ENCODE data around the gene ITGB3BP.
"Not testable (repeated sequence)": the region's sequence is repeated elsewhere in the genome, so short reads cannot be mapped to it uniquely, and the experiment has no call there.

The ITGB3BP gene

DNA sequence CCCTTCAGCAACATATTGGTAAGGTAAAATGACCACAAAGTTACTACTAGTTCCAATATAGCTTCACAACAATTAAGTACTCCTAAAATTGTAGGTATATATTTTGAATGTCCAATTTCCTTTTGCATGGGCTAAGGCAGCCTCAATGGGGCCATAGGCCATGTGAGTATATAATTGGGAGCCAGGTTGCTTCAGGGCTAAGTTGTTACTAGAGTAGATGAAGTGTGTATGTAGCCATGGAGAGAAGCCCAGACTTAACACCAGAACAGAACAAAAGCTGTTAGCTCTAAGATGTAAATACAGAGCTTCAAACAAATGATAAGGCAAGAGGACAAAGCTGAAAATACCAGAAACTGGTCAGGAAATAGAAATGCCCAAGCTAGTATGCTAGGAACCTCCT, 16.2 kb downstream of the ITGB3BP start:
- no peak for DNase-seq (ENCODE audit: low read depth)

DNA sequence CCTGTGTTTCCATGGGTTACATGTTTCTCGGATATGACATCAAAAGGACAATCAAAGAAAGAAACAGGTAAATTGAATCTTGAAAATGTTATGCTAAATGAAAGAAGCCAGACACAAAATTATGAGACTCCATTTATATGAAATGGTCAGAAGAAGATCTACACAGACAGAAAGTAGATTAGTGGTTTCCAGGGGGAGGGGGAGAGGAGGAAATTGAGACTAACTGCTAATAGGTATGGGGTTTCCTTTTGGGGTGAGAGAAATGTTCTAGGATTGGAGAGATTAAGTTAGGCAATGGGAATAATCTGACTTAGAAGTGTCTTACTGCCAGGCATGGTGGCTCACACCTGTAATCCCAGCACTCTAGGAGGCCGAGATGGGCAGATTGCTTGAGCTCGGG, 21.8 kb downstream of the ITGB3BP start:
- DNase-seq (ENCODE audit: low read depth), result no peak

- DNase-seq (ENCODE audit: low read depth), result no peak
Measured at GRCh38 chr1:63498106-63498505, 24.9 kb downstream of the ITGB3BP start.

GRCh38 chr1:63497577-63497976, 25.4 kb downstream of the ITGB3BP start:
- no peak for DNase-seq (ENCODE audit: low read depth)

DNA sequence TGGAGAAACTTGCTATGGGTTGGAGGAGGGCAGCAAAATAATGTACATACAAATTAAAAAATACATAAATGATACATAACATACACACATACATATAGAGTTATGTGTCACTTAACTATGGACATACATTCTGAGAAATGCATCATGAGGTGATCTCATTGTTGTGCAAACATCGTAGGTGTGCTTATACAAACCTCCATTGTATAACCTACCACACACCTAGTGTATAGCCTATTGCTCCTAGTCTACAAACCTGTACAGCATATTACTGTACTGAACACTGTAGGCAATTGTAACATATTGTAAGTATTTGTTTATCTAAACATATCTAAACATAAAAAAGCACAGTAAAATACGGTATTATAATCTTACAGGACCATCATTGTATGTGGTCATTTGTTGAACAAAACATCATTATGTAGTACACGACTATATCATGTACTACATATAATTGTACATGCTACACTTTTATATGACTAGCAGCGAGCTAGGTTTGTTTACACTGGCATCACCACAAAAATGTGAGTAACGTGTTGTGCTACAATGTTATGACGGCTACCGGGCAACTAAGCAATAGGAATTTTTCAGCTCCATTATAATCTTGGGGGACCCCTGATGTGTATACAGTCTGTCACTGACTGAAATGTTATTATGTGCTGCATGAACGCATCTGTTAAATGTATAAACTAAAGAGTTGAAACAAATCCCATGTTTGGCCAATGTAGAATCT, 35.5 kb downstream of the ITGB3BP start:
- peak; percentile 67 for DNase-seq (ENCODE audit: low read depth)

GRCh38 chr1:63486629-63487028, 36.4 kb downstream of the ITGB3BP start:
- DNase-seq (ENCODE audit: low read depth), result no peak

- no peak for DNase-seq (ENCODE audit: low read depth)
Measured at GRCh38 chr1:63480057-63480456, 43.0 kb downstream of the ITGB3BP start.

- DNase-seq (ENCODE audit: low read depth), result peak; percentile 53
Measured at GRCh38 chr1:63475761-63476160, 47.3 kb downstream of the ITGB3BP start.

DNA sequence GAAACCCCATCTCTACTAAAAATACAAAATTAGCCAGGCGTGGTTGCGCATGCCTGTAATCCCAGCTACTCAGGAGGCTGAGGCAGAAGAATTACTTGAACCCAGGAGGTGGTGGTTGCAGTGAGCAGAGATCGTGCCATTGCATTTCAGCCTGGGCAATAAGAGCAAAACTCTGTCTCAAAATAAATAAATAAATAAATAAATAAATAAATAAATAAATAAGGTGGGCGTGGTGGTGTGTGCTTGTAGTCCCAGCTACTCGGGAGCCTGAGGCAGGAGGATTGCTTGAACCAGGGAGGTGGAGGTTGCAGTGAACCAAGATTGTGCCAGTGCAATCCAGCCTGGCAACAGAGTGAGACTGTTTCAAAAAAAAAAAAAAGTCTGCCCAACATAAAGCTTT, 54.3 kb downstream of the ITGB3BP start:
- DNase-seq (ENCODE audit: low read depth), result not testable (repeated sequence)

GRCh38 chr1:63466759-63467158, 56.3 kb downstream of the ITGB3BP start:
- no peak for DNase-seq (ENCODE audit: low read depth)

GRCh38 chr1:63466181-63466580, 56.8 kb downstream of the ITGB3BP start:
- DNase-seq (ENCODE audit: low read depth), result no peak

DNA sequence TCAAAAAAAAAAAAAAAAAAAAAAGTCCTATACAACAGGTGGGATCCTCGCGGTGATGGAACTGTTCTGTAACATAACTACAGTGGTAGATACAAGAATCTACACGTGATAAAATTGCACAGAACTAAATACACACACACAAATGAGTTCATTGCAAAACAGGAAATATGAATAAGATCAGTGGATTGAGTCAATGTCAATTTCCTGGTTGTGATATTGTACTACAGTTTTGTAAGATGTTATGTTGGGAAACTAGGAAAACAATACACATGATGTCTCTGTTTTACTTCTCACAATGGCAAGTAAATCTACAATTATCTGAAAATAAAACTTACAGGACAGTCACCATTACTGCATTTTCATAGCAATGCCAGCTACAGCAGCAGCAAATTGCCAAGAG, 59.8 kb downstream of the ITGB3BP start:
- peak; percentile 15 for DNase-seq (ENCODE audit: low read depth)

- DNase-seq (ENCODE audit: low read depth), result no peak
Measured at GRCh38 chr1:63461661-63462230, 61.3 kb downstream of the ITGB3BP start.

GRCh38 chr1:63458750-63459149, 64.3 kb downstream of the ITGB3BP start:
- DNase-seq (ENCODE audit: low read depth), result no peak

DNA sequence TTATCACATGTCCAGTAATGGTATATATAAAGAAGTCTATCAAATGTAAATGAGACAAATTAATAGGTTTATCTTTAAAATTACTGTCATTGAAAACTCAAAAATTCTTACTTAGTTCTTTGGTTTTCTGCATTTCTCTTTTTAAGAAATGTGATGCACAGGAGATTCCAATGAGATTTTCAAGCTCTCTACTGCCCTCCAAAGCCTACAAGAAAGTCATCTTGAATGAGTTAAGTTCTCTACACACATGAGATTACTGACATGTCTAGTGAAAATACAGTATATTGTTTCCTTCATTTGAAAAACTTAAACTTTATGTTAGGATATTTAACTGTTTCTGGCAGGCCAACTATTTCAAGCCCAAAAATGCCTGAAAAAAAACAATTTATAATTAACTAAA, 68.8 kb downstream of the ITGB3BP start:
- peak; percentile 14 for DNase-seq (ENCODE audit: low read depth)

DNA sequence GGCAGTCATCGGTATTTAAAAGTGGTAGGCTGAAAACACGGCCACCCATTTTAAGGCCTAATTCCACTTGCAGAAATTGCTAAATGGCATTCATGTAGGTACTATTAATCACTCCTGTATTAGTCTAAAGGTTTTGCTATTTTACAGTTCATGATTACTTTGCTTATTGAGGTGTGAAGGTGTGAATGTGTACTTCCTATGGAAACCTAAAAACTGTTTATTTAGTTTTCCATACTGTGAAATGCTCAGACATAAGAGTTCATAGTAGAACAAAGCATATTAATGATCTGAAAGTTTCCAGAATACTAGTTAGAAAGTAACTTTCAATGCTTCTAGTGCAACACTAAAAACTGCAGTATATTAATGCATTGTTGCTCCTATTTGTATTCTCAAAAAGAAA, 69.8 kb downstream of the ITGB3BP start:
- no peak for DNase-seq (ENCODE audit: low read depth)

DNA sequence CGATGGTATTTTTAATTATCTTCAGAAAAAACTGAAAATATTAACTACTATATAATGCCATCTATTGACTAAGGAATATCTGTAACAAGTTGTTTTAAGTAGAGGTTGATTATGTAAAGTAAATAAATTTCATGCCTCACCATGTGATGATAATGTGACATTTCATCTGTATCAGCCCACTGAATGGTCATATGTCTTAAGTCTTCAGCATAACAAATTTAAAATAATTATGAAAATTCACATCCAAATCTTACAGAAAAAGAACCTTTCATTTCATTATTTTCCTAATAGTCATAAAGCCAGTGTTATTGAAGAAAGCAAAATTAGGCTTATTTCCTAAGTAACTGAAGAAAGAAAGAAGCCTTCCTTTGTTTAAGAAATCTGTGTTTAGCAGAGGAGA, 72.6 kb downstream of the ITGB3BP start:
- no peak for DNase-seq (ENCODE audit: low read depth)

DNA sequence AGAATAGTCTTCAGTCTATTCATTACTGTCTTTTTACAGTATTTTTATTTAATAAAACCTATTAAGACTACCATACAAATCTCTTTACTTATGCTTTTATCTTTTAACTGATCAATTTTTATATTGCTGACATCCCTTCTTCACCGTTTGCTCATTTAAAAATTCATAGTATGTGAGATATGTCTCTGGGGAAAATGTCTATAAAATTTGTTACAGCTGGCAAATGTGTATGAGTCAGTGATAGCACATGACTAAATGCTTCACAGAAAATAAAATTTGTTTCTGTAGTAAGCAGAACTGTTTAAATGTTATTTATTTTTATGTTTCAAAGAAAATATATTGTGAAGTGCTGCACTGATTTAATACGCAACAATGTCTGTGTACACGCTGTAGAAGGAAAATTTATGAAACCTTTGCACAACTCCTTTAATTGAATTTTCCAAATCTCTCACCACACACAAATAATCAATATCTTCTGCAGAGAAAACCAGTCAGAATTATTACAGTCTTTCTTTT, 74.2 kb downstream of the ITGB3BP start:
- DNase-seq (ENCODE audit: low read depth), result peak; percentile 30

GRCh38 chr1:63442141-63442475, 80.9 kb downstream of the ITGB3BP start:
- DNase-seq (ENCODE audit: low read depth), result peak; percentile 60

- DNase-seq (ENCODE audit: low read depth), result peak; percentile 6
Measured at GRCh38 chr1:63435161-63435560, 87.9 kb downstream of the ITGB3BP start.

DNA sequence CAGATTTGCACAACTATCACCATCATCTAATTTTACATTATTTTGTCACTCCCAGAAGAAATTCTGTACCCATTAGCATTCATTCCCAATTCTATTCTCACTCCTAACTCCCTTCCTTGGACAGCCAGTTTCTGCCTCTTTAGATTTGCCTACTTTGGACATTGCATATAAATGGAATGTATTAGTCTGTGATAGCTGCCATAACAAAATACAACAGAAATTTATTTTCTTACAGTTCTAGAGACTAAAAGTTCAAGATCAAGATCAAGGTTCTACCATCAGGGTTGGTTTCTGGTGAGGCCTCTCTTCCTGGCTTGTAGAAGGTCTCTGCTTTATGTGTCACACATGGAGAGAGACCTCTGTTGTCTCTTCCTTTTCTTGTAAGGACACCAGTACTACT, 93.7 kb downstream of the ITGB3BP start:
- no peak for DNase-seq (ENCODE audit: low read depth)

DNA sequence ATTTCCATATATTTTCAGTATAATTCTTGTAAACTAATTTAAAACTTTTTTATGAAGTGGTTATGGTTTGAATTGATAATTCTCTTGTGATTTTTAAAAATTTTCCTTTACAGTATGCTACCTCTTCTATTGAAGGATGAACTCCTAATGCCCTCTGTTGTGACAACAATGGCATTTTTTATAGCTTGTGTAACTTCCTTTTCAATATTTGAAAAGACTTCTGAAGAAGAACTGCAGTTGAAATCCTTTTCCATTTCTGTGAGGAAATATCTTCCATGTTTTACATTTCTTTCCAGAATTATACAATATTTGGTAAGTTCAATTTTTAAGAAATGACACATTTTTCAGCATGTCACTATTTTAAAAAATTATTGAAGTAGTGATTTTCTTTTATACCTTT, 94.2 kb downstream of the ITGB3BP start:
- DNase-seq (ENCODE audit: low read depth), result no peak

DNA sequence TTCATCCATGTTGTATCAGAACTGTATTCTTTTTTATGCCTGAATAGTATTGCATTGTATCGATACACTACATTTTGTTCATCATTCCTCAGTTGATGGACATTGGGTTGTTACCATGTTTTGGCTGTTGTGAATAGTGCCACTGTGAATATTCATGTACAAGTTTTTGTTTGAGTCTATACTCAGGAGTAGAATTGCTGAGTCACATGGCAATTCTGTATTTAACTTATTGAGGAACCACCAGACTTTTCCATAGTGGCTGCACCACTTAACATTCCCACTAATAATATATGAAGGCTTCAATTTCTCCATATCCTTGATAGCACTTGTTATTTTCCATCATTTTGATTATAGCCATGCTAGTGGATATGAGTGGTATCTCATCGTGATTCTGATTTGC, 99.4 kb downstream of the ITGB3BP start:
- DNase-seq (ENCODE audit: low read depth), result no peak

DNA sequence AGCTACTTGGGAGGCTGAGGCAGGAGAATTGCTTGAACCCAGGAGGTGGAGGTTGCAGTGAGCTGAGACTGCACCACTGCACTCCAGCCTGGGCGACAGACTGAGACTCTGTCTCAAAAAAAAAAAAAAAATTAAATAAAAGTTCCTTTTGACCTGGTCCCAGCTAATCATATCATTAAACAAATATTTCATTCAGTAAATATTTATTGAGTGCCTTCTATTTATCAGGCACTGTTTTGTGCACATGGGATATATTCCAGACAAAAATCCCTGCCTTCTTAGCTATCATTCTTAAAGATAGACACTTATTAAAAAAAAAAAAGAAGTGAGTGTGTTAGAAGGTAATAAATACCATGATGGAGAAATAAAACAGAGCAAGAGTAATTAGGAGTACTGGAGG, 102.3 kb downstream of the ITGB3BP start:
- DNase-seq (ENCODE audit: low read depth), result not testable (repeated sequence)
